A673 (cell line): ENCODE measurements around the gene TPD52L1.

Source experiments
- CTCF ChIP-seq: fragments of 300-800, 200-600 bp; sonication (generic); conservative IDR thresholded peaks from 2 replicates; pipeline ENCODE4 v1.5.1; 2017; ENCODE audit warnings: low read depth, mild to moderate bottlenecking, antibody characterized with exemption, low read length, moderate library complexity, mixed read lengths
- EZH2 ChIP-seq: fragments of 200-600 bp; sonication (generic); IDR thresholded peaks from 2 replicates; pipeline ENCODE4 v1.6.1; 2017; ENCODE audit warnings: borderline replicate concordance, low read depth, mild to moderate bottlenecking, mixed read lengths, antibody characterized with exemption, low read length; ENCODE audit not compliant: poor library complexity, severe bottlenecking

GRCh38 chr6:125167579-125167978 lies 14.0 kb downstream of the TPD52L1 start:
- TF ChIP-seq EZH2, result no peak
- no peak for TF ChIP-seq CTCF
